GM18520 (cell line): ENCODE measurements around the gene TSGA10IP.

Source experiments
- ATAC-seq: cut with Tn5 transposase; IDR thresholded peaks from one replicate; pipeline ENCODE4 v1.9.1; 2021; ENCODE audit not compliant: unreplicated experiment

Gene TSGA10IP

DNA sequence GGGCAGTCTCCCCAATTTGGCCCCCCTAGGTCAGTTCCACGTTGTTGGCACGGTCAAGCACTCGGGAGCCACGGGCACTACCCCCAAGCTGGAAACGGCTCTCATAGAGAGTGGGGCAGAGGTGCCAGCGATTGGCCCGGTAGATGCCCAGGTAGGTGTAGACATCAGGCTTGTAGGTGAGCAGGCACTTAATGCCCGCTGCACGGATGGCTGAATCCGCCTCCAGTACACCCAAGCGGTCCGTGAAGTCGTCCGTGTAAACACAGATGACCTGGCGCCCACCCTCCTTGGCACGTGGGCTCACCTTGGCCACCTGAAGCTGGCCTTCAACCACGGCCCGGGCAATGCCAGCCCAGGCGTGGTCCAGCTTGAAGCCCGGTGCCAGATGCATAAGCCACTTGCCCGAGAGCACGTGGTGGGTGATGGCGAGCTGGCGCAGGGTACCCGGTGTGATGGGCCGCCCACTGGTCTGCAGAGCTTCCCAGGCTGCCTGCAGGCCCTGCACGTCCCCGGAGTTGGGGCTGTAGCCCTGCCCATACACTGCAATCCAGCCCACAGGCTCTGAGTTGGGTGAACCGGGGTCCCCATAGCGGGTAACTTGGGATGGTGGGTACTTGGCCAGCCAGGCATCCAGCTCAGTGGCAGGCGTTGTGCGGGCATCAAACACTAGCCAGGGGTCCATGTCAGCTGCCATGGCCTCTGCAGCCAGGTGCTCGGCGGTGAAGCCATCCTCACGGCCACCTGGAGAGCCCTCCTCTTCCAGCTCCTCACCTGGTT, 27.7 kb upstream of the TSGA10IP start:
- no peak for ATAC-seq

DNA sequence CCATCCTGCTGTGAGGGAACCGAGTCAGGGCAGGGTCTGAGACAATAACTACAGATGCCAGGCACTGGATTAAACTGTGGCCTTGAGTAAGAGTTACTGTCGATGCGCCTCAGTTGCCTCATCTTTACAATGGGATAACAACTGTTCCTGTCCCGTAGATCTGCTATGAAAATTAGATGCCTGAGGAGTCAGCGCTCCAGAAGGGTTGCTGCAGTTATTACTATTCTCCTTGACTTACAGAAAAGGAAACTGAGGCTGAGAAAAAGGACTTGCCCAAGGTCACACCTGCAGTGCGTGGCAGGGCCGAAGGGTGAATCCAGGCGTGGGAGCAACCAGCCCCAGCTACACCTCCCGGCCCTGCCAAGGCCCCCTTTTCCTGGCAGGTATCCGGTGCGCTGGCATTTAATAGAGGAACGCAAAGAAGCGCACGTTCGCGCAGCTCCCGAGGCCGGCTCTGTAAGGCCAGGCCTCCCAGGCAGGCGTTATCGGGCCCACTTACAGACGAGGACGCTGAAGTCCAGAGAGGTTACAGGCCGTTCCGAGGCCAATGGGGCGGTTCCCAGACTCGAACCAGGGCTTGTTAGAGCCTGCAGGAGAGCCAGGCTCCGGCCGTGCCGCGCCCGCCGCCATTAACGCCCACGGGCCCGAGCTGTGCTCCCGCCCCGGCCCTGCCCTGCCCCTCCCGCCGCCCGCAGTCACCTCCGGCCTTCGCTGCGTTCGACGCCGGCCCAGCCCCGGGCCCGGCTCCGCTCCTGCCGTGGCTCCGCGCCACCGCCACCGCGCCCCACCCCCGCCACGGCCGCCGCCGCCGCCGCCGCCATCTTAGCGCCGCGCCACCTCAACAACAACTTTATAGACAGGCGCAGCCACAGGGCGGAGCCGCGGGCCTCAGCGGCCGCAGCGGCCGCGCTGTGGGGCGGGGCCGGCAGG, 26.8 kb upstream of the TSGA10IP start, which contains the start of gene C11orf68:
Gene C11orf68 (minus strand): TSS at position 852 of the 930 bp plus-strand sequence. CDS start 31 bp downstream, at position 821.
- peak; percentile 32 for ATAC-seq

DNA sequence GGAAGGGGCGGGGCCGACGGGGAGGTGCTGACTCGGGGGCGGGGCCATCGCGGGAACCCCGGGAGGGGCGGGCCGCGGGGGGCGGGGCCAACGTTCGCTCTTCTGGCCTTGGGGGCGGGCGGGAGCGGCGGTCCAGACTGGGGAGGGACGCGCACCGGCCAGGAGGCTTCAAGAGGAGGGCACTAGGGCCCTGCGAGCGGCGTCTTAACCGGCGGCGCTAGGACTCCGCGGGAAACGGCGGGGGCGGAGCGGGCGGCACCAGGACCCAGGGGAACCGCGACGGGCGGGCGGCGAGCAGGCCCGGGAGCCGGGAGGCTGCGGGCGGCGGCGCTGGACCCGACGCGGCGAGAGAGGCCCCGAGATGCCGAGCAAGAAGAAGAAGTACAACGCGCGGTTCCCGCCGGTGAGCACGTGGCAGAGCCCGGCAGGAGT, 26.1 kb upstream of the TSGA10IP start, which contains the start of gene DRAP1:
Gene DRAP1 (plus strand): TSS at position 286 of the 432 bp plus-strand sequence. CDS start 76 bp downstream, at position 362.
- peak; percentile 86 for ATAC-seq

DNA sequence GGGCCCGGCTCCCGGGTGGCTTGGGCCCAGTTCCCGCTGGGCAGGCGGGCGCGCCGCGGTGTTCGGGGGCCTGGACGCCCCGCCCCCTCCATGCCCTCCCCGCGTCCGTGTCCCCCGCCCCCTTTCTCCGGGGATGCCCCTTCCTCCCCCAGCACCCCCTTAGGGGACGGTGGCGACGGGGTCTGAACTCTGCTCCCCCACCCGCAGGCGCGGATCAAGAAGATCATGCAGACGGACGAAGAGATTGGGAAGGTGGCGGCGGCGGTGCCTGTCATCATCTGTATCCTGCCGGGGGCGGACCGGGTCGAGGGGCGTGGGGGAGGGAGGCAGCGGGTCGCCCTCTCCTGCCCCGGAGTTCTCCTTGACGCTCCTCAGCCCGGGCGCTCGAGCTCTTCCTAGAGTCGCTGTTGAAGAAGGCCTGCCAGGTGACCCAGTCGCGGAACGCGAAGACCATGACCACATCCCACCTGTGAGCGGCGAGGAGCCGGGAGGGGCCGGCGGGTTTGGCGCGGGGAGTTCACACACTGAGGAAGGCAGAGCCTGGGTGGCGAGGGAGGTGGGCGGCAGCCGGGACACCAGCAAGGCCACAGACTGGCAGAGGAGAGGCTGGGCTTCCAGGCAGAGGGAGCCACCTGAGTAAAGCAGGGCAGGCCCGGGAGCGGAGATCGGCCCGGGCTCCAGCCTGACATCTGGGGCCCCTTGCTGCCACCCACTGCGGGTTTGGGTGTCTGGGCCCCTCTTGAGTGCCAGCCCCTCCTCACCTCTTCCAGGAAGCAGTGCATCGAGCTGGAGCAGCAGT, 25.5 kb upstream of the TSGA10IP start:
- peak; percentile 34 for ATAC-seq

DNA sequence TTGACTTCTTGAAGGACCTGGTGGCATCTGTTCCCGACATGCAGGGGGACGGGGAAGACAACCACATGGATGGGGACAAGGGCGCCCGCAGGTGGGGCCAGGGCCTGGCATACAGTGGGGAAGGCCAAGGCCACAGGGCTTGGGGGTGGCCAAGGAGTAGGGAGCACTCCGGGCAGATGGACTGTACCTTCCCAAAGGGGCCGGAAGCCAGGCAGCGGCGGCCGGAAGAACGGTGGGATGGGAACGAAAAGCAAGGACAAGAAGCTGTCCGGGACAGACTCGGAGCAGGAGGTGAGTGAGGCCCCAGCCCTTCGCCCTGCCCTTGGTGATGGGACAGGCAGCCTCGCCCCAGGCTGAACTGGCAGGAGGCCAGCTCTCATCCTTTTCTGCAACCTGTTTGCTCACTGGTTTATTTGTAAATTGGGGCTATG, 24.9 kb upstream of the TSGA10IP start:
- ATAC-seq = no peak

DNA sequence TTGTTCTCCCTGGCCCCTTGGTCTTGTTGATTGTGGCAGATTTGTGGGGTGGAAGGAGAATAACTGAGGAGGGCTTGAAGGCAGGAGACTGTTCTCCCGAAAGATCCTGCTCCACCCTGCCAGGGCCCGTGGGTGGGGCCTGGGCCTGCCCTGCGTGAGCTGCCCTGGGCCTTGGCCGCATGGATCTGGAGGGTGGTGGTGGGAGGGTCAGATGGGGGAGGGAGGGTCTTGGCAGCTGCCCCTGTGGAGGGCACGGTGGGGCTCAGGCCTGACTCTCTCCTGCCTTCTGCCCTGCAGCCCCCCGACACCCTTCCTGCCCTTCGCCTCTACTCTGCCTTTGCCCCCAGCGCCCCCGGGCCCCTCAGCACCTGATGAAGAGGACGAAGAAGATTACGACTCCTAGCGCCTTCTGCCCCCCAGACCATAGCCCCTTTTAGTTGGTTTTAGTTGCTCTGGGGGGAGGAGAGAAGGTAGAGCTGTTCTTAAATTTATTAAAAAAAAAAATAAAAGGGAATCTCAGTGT, 24.2 kb upstream of the TSGA10IP start:
- ATAC-seq = no peak

DNA sequence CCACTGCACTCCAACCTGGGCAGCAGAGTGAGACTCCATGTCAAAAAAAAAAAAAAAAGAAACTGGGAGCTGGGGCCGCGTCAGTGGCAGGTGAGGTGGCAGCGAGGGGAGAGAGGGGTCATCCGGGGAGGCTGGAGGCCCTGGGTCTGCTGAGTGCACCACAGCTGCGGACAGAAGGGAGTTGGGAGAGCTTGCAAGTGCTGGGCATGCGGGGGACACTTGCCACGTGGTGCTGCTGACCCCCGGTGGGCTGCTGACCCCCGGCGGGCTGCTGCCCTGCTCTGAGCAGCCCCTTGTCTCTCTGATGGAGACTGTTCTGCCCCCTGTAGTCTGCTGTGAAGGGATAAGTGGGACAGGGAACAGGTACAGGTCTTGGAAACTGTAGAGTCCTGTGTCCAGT, 23.4 kb upstream of the TSGA10IP start:
- ATAC-seq = no peak

DNA sequence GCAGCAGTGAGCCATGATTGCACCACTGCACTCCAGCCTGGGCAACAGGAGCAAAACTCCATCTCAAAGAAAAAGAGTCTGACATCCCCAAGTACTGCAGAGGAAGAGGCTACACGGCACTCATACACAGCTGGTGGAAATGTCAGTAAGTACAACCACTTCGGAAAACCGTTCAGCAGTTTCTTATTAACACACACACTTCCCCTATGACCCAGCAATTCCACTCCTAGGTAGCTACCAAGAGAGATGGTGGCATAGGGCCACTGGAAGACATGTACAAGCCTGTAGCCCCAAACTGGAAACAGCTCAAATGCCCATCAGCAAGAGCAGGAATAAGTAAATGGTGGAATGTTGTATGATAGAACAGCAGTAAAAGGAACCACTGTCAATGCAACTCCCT, 22.7 kb upstream of the TSGA10IP start:
- ATAC-seq = no peak

DNA sequence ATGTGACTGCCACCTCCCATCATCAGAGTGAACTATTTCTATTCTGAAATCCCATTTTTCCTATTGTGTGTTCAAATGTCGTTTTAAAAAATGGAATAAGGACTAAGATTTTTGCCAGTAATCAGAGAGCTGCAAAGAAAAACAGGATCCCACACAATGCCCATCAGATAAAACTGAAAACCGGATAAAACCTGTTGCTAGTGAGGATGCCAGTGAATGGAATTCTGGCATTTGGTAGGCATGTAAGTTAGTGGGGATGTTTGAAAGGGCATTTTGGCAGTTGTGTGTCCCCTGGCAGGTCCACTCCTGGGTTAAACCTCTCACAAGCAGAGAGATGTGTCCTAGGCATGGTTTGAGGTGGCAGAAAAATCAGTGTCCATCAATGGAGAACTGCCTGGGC, 19.9 kb upstream of the TSGA10IP start:
- ATAC-seq = no peak

DNA sequence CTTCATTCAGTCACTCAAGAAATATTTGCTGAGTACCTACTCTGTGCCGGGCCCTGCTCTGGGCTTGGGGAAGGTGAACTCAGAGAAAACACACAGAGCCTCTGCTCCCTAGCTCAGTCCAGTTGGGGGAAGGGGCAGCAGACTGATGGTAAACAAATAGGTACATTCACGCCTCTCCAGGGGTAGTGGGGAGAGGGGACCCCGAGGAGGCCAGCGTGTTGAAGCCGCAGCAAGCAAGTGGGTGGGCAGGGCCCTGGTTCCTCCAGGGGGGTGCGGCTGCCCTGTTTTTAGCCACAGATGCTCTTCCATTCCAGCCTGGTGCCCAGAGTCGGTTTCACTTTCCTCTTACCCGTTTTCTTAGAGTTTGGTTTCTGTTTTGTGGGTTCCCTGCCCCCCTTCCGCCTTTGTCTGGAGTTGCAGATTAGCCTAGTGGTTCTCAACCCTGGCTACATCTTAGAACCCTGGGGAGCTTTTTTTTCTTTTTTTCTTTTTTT, 17.3 kb upstream of the TSGA10IP start:
- no peak for ATAC-seq

DNA sequence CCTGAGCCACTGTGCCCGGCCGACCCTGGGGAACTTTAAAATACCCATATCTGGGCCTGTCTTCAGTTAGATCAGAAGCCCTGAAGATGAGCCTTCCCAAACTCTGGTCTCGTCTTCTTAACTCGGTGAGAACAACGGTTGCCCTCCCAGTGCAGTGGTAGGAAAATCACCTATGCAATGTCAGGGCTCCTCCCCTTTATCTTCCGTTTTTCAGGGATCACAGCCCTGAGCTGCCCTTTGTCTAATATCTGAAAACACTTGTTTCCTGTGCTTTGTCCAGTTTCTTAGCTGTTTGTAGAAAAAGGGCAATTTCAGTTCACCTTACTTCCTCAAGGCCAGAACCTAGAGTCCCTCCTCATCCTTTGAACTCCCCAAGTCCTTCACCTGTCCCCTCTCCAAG, 16.6 kb upstream of the TSGA10IP start:
- no peak for ATAC-seq

DNA sequence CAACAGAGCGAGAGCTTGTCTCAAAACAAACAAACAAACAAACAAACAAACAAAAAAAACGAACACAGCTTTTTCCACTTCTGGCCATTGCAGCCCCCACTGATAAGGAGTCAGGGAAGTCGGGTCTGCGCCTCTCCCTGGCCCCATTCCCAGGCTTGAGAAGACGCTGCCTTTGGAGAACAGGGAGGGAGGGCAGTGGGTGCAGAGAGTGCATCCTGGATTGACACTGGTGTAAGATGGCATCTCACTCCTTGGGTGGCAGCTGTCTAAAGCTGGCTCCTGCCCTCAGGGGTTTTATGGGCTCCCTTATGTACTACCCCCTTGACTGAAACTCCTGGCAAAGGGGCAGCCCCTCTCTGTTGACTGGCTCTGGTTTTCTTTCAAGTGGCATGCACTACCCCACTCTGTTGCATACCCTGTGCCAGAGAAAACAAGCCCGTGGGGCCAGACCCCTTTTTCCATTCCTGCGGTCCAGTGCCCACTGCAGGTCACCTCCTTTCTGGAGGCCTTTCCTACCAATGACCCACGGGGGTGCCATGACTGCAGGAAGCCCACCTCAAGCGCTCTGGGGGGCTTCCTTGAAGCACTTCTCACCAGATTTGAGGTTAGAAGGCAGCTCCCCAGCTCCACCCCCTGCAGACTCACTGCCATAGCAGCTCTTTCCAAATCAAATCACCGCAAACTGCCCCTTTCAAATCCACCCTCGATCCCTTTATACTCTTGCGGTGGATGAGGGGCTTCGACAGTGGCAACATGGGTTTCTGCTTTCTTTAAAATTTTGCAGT, 13.3 kb upstream of the TSGA10IP start:
- no peak for ATAC-seq

DNA sequence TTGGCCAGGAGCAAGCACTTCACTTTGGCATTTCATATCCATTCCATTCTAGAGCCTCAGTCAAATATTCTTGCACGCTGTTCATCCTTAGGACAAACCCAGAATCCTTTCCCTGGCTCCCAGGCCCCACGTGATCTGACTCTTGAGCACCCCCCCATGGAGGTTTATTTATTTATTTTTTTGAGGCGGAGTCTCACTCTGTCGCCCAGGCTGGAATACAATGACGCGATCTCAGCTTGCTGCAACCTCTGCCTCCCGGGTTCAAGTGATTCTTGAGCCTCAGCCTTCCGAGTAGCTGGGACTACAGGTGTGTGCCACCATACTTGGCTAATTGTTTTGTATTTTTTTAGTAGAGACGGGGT, 12.7 kb upstream of the TSGA10IP start:
- ATAC-seq = no peak

DNA sequence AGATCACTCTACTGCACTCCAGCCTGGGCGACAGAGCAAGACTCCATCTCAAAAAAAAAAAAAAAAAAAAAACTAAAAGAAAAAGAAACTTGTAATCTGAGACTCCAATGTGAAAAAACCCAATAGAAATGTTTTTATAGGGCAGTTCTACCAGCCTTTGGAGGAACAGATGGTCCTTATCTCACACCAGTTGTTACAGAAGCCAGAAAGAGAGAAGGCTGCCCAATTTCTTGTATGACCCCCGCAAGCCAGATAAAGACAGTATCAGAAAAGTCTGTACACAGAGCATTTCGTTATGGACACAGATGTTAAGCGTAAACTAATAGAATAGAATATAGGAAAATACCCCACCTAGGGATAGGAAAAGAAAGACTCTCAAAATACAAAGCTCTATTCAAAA, 11.3 kb upstream of the TSGA10IP start:
- ATAC-seq = no peak

DNA sequence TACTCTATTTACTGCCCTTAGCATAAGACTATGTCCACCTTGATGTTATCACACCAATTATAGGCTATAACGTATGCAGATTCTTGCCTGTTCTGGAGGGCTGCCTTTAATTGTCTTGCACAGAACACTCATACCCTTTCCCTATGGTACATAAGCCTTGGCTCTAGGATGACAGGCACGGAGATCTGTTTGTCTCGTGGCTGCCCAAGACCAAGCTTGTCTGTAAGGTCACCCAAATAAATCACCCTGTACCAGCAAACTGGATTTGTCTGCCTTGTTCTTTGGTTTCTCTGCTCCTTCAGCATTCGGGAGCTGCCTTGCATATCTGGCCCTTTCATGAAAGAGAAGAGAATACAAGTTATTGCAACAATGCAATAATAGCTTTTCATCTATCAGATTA, 7.5 kb upstream of the TSGA10IP start:
- ATAC-seq = no peak

DNA sequence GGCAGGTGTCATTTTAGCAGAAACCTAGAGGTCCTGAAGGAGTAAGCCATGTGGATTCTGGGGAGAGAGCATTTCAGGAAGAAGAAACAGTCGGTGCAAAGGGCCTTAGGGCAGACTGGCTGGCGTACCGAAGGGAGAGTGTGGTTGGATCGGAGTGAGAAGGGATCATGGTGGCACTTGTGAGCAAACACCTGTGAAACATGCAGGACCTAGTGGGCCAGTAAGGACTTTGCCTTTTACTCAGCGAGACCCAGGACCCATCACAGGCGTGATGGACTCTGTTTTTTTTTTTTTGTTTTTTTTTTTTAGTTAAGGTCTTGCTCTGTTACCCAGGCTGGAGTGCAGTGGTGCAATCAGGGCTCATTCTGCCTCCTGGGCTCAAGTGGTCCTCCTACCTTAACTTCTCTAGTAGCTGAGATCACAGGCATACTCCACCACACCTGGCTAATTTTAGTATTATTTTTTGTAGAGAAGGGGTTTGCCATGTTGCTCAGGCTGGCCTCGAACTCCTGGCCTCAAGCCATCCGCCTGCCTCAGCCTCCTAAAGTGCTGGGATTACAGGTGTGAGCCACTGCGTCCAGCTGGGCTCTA, 3.5 kb upstream of the TSGA10IP start:
- no peak for ATAC-seq

DNA sequence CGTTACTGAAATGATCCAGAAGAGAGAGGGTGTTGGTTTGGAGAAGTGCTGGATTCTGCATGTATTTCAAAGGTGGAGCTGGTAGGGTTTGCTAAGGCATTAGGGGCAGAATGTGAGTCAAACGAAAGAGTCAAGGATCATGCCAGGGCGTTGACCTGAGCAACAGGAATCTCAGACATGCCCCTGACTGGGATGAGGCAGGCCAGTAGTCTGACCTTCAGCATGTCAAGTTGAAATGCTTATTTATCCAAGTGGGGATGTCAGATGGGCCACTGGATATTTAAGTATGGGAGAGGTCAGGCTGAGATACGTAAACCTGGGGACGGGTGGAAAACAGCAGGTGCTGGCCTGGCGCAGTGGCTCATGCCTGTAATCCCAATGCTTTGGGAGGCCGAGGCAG, 2.7 kb upstream of the TSGA10IP start:
- ATAC-seq = no peak

DNA sequence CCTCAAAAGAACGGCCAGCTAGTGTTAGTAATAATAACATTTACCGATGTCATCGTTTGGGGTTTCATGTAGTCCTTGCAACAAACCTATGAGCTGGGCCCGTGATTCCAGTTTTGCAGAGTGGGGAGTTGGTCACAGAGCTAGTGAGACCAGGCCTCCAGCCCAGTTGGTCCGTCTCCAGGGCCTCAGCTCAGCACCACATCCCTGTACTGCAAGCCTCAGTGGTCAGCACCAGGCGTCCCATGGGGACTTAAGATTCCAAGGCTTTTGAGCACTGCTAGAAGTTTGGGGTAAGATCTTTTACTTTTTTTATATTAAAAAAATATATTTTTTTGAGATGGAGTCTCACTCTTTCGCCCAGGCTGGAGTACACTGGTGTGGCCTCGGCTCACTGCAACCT, 1.1 kb upstream of the TSGA10IP start:
- no peak for ATAC-seq

DNA sequence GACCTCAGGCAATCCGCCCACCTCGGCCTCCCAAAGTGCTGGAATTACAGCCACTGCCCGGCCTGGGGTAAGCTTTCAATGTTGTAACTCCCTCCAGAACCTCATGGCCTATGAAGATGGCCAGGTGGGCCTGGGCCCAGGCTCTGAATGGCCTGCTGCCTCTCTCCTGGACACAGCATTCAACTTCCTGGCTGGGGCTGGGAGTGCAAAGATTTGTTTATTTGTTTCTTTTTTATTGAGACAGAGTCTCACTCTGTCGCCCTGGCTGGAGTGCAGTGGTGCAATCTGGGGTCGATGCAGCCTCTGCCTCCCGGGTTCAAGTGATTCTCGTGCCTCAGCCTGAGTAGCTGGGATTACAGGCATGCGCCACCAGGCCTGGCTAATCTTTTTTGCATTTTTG, 513 bp upstream of the TSGA10IP start:
- ATAC-seq = no peak
